ENCODE data around the gene GSK3A.

The GSK3A gene

DNA sequence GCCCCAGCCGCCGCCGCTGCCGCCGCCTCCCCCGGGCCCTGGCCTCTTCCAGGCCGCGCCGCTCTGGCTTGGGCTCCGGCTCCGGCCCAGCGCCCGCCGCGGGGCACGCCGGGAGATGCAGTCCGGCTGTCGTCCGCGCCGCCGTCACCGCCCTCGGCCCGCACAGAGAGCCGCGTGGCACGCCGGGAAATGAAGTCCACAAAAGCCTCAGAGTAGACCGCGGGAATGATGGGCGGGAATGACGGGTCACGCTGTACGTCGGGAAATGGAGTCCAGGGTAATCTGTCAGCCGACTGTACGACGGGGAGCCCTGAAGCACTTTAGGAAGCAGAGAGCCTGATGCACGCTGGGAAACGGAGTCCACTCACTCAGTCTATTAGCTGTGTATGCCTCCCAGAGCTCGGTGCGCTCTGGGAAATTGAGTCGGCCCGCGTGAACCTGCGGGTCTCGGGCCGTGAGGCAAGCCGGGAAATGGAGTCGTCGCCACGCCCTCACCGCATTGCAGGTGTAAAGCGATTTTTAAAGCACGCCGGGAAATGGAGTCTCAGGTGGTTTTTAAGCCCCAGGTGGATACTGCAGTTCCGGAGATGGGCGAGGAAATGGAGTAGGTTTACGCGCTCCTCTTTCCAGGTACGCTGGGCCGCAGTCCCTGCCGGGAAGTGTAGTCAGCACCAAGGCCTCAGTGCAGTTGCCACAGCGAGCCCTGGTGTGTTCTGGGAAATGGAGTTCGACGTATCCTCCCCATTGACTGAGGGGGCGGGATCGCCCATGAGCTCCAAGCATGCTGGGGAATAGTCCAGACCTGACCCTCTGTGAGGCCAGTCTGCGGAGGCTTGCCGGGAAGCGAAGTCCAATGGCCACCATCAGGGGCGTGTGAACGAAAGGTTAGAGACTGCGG, at the start of gene GSK3A:
Gene GSK3A, minus strand, starts transcription at position 91 of the 898 bp plus-strand sequence. CDS start 137 bp downstream, outside the sequence.
- Histone ChIP-seq H3K4me1 (ENCODE audit: control insufficient read depth in 1 of 2, insufficient read depth in 2 of 2, low read length in 2 of 2) (peaks cover 14 to 29% of the 10 kb centered on the region in 2 donors), H3K4me3 (ENCODE audit: low read depth in 1 of 2, low read length in 2 of 2) (peak within 1 kb of the TSS; percentile 79 to 94), H3K27me3 (ENCODE audit: control insufficient read depth in 1 of 2, insufficient read depth in 2 of 2, low read length in 2 of 2) (no peaks in the 10 kb centered on the region), H3K27ac (ENCODE audit: low read depth, low read length) (peak within 1 kb of the TSS; percentile 86), H3K9me3 (ENCODE audit: control insufficient read depth in 1 of 2, low read length in 2 of 2) (no peaks in the 10 kb centered on the region), H3K36me3 (ENCODE audit: control insufficient read depth in 1 of 2, insufficient read depth in 2 of 2, low read length in 2 of 2) (peaks cover 0 to 21% of the 10 kb centered on the region in 2 donors), H3K9ac (ENCODE audit: low read depth in 1 of 2, low read length in 2 of 2) (peak within 1 kb of the TSS; percentile 96)

DNA sequence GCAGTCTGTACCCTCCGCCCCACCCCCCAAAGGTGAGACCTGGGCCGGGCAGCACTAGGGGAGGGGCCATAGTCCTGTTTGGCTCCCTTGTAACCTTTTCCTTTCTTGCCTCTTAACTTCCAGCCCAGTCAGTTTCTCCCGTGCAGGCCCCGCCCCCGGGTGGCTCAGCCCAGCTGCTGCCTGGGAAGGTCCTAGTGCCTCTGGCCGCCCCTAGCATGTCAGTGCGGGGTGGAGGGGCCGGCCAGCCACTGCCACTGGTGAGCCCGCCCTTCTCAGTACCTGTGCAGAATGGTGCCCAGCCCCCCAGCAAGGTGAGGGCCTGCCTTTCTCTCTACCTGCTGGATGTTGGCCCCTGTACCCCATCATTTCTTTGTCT, 49.0 kb upstream of the GSK3A start:
- Histone ChIP-seq H3K9ac (ENCODE audit: low read depth in 1 of 2, low read length in 2 of 2) (no peak overlapping the region), H3K4me1 (ENCODE audit: control insufficient read depth in 1 of 2, insufficient read depth in 2 of 2, low read length in 2 of 2) (peaks cover 5 to 8% of the 10 kb centered on the region in 2 donors), H3K36me3 (ENCODE audit: control insufficient read depth in 1 of 2, insufficient read depth in 2 of 2, low read length in 2 of 2) (peaks cover 35 to 76% of the 10 kb centered on the region in 2 donors), H3K9me3 (ENCODE audit: control insufficient read depth in 1 of 2, low read length in 2 of 2) (no peaks in the 10 kb centered on the region), H3K27ac (ENCODE audit: low read depth, low read length) (no peak overlapping the region), H3K27me3 (ENCODE audit: control insufficient read depth in 1 of 2, insufficient read depth in 2 of 2, low read length in 2 of 2) (no peaks in the 10 kb centered on the region), H3K4me3 (ENCODE audit: low read depth in 1 of 2, low read length in 2 of 2) (no peak overlapping the region)

- no peak overlapping the region for H3K9ac ChIP-seq (ENCODE audit: low read depth in 1 of 2, low read length in 2 of 2)
- H3K27me3 ChIP-seq (ENCODE audit: control insufficient read depth in 1 of 2, insufficient read depth in 2 of 2, low read length in 2 of 2) = no peaks in the 10 kb centered on the region
- H3K4me3 ChIP-seq (ENCODE audit: low read depth in 1 of 2, low read length in 2 of 2) = no peak overlapping the region
- peaks cover 10 to 13% of the 10 kb centered on the region in 2 donors for H3K4me1 ChIP-seq (ENCODE audit: control insufficient read depth in 1 of 2, insufficient read depth in 2 of 2, low read length in 2 of 2)
- H3K9me3 ChIP-seq (ENCODE audit: control insufficient read depth in 1 of 2, low read length in 2 of 2) = no peaks in the 10 kb centered on the region
- H3K36me3 ChIP-seq (ENCODE audit: control insufficient read depth in 1 of 2, insufficient read depth in 2 of 2, low read length in 2 of 2) = peaks cover 35 to 76% of the 10 kb centered on the region in 2 donors
- no peak overlapping the region for H3K27ac ChIP-seq (ENCODE audit: low read depth, low read length)
Observed at GRCh38 chr19:42290523-42291434, 48.4 kb upstream of the GSK3A start.

- Histone ChIP-seq H3K4me1 (ENCODE audit: control insufficient read depth in 1 of 2, insufficient read depth in 2 of 2, low read length in 2 of 2) (peaks cover 17 to 20% of the 10 kb centered on the region in 2 donors), H3K36me3 (ENCODE audit: control insufficient read depth in 1 of 2, insufficient read depth in 2 of 2, low read length in 2 of 2) (peaks cover 35 to 76% of the 10 kb centered on the region in 2 donors), H3K9me3 (ENCODE audit: control insufficient read depth in 1 of 2, low read length in 2 of 2) (no peaks in the 10 kb centered on the region), H3K27ac (ENCODE audit: low read depth, low read length) (no peak overlapping the region), H3K4me3 (ENCODE audit: low read depth in 1 of 2, low read length in 2 of 2) (no peak overlapping the region), H3K27me3 (ENCODE audit: control insufficient read depth in 1 of 2, insufficient read depth in 2 of 2, low read length in 2 of 2) (no peaks in the 10 kb centered on the region), H3K9ac (ENCODE audit: low read depth in 1 of 2, low read length in 2 of 2) (no peak overlapping the region)
Observed at GRCh38 chr19:42290136-42290522, 47.7 kb upstream of the GSK3A start.

DNA sequence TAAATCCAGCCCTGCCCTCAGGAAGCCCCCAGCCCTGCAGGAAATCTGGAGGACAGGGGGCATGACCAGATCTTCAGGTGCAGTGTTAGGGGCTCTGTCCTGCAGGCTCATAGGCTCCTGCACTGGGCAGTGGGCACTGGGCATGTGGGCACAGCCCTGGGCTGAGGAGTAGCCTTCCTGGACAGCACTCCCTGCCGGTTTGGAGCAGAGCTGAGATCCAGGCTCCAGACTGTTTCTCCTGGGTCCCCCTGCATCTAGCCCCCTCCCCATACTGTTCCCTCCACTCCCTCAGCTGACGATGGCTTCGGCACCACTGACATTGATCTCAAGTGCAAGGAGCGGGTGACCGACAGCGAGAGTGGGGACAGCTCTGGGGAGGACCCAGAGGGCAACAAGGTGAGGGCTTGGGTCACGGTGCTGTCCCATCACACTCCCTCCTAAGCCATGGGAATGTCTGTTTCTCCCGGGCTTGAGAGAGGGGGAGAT, 47.2 kb upstream of the GSK3A start:
- peaks cover 35 to 74% of the 10 kb centered on the region in 2 donors for H3K36me3 ChIP-seq (ENCODE audit: control insufficient read depth in 1 of 2, insufficient read depth in 2 of 2, low read length in 2 of 2)
- no peaks in the 10 kb centered on the region for H3K27me3 ChIP-seq (ENCODE audit: control insufficient read depth in 1 of 2, insufficient read depth in 2 of 2, low read length in 2 of 2)
- no peak overlapping the region for H3K9ac ChIP-seq (ENCODE audit: low read depth in 1 of 2, low read length in 2 of 2)
- H3K27ac ChIP-seq (ENCODE audit: low read depth, low read length) = no peak overlapping the region
- H3K4me1 ChIP-seq (ENCODE audit: control insufficient read depth in 1 of 2, insufficient read depth in 2 of 2, low read length in 2 of 2) = peaks cover 22 to 24% of the 10 kb centered on the region in 2 donors
- no peaks in the 10 kb centered on the region for H3K9me3 ChIP-seq (ENCODE audit: control insufficient read depth in 1 of 2, low read length in 2 of 2)
- no peak overlapping the region for H3K4me3 ChIP-seq (ENCODE audit: low read depth in 1 of 2, low read length in 2 of 2)

DNA sequence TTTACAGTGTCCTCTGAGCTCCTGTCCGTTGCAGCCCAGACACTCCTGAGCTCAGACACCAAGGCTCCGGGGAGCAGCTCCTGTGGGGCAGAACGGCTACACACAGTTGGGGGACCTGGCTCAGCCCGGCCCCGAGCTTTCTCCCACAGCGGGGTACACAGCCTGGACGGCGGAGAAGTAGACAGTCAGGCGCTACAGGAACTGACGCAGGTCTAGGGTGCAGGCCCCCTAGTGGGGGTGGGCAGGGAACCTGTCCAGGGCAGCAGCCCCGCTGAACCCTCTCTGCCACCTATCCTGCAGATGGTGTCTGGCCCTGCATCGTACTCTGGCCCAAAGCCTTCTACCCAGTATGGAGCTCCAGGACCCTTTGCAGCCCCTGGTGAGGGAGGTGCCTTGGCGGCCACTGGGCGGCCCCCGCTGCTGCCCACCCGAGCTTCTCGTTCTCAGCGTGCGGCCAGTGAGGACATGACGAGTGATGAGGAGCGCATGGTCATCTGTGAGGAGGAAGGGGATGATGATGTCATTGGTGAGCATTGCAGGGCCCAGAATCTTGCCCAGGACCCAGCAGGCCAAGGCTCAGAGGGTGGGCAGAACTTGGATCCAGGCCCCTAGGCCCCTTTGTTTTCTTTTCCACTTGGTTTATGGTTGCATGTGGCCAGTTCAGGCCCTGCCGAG, 46.6 kb upstream of the GSK3A start:
- H3K9me3 ChIP-seq (ENCODE audit: control insufficient read depth in 1 of 2, low read length in 2 of 2) = no peaks in the 10 kb centered on the region
- no peak overlapping the region for H3K9ac ChIP-seq (ENCODE audit: low read depth in 1 of 2, low read length in 2 of 2)
- peaks cover 23 to 24% of the 10 kb centered on the region in 2 donors for H3K4me1 ChIP-seq (ENCODE audit: control insufficient read depth in 1 of 2, insufficient read depth in 2 of 2, low read length in 2 of 2)
- peaks cover 35 to 68% of the 10 kb centered on the region in 2 donors for H3K36me3 ChIP-seq (ENCODE audit: control insufficient read depth in 1 of 2, insufficient read depth in 2 of 2, low read length in 2 of 2)
- H3K27ac ChIP-seq (ENCODE audit: low read depth, low read length) = no peak overlapping the region
- H3K4me3 ChIP-seq (ENCODE audit: low read depth in 1 of 2, low read length in 2 of 2) = no peak overlapping the region
- no peaks in the 10 kb centered on the region for H3K27me3 ChIP-seq (ENCODE audit: control insufficient read depth in 1 of 2, insufficient read depth in 2 of 2, low read length in 2 of 2)

DNA sequence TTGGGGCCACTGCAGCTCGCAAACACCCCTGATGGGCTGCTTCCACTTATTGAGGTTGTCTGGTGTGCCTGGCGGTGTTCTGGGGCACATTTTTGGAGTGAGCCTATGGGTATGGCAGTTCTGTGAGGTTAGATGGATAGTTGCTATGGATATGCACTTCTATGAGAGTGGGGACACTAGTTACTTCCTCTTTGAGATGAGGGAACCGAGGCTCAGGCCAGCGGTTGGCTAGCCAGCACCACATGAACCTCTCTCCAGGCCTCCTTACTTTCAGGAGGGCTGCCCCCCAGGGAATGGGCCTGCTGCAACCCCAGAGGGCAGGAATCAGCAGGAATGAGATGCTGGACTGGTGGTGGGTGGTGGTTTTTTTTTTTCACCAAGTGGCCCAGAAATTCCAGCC, 46.0 kb upstream of the GSK3A start:
- H3K27ac ChIP-seq (ENCODE audit: low read depth, low read length) = no peak overlapping the region
- H3K9me3 ChIP-seq (ENCODE audit: control insufficient read depth in 1 of 2, low read length in 2 of 2) = no peaks in the 10 kb centered on the region
- no peak overlapping the region for H3K9ac ChIP-seq (ENCODE audit: low read depth in 1 of 2, low read length in 2 of 2)
- no peak overlapping the region for H3K4me3 ChIP-seq (ENCODE audit: low read depth in 1 of 2, low read length in 2 of 2)
- H3K4me1 ChIP-seq (ENCODE audit: control insufficient read depth in 1 of 2, insufficient read depth in 2 of 2, low read length in 2 of 2) = peaks cover 23 to 25% of the 10 kb centered on the region in 2 donors
- peaks cover 31 to 62% of the 10 kb centered on the region in 2 donors for H3K36me3 ChIP-seq (ENCODE audit: control insufficient read depth in 1 of 2, insufficient read depth in 2 of 2, low read length in 2 of 2)
- no peaks in the 10 kb centered on the region for H3K27me3 ChIP-seq (ENCODE audit: control insufficient read depth in 1 of 2, insufficient read depth in 2 of 2, low read length in 2 of 2)

DNA sequence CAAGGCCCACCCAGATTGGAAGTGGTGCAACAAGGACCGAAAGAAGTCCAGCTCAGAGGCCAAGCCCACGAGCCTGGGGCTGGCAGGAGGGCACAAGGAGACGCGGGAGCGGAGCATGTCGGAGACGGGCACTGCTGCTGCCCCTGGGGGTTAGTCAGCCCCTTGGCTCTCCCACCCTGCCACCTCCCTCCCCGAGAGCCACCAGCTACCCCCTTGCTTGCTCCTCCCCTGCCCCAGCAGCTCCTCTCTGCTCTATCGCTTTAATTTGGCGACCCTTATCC, 45.4 kb upstream of the GSK3A start:
- Histone ChIP-seq H3K9me3 (ENCODE audit: control insufficient read depth in 1 of 2, low read length in 2 of 2) (no peaks in the 10 kb centered on the region), H3K36me3 (ENCODE audit: control insufficient read depth in 1 of 2, insufficient read depth in 2 of 2, low read length in 2 of 2) (peaks cover 25 to 56% of the 10 kb centered on the region in 2 donors), H3K4me3 (ENCODE audit: low read depth in 1 of 2, low read length in 2 of 2) (no peak overlapping the region), H3K27me3 (ENCODE audit: control insufficient read depth in 1 of 2, insufficient read depth in 2 of 2, low read length in 2 of 2) (no peaks in the 10 kb centered on the region), H3K27ac (ENCODE audit: low read depth, low read length) (no peak overlapping the region), H3K4me1 (ENCODE audit: control insufficient read depth in 1 of 2, insufficient read depth in 2 of 2, low read length in 2 of 2) (peaks cover 30 to 31% of the 10 kb centered on the region in 2 donors), H3K9ac (ENCODE audit: low read depth in 1 of 2, low read length in 2 of 2) (no peak overlapping the region)

DNA sequence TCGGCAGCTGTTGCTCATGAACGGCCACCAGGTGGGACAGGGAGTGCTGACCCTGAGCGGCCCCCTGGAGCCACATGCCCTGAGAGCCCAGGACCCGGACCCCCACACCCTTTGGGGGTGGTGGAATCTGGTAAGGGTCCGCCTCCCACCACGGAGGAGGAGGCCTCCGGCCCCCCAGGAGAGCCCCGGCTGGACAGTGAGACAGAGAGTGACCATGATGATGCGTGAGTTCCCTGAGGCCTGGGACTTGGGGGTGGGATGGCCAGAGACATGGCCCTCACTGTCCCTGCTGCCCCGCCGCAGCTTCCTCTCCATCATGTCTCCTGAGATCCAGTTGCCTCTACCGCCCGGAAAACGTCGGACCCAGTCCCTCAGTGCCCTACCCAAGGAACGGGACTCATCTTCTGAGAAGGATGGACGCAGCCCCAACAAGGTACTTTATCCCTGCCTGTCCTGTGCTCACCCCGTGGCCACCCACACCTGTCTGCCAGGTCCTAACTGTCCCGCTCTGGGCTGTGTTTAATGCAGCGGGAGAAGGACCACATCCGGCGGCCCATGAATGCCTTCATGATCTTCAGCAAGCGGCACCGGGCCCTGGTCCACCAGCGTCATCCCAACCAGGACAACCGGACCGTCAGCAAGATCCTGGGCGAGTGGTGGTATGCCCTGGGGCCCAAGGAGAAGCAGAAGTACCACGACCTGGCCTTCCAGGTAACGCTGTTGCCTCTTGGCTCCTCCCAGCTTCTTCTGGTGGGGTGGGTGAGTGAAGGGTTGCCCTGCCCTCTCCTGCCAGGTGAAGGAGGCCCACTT, 44.8 kb upstream of the GSK3A start:
- Histone ChIP-seq H3K9me3 (ENCODE audit: control insufficient read depth in 1 of 2, low read length in 2 of 2) (no peaks in the 10 kb centered on the region), H3K36me3 (ENCODE audit: control insufficient read depth in 1 of 2, insufficient read depth in 2 of 2, low read length in 2 of 2) (peaks cover 25 to 50% of the 10 kb centered on the region in 2 donors), H3K4me3 (ENCODE audit: low read depth in 1 of 2, low read length in 2 of 2) (no peak overlapping the region), H3K27me3 (ENCODE audit: control insufficient read depth in 1 of 2, insufficient read depth in 2 of 2, low read length in 2 of 2) (no peaks in the 10 kb centered on the region), H3K27ac (ENCODE audit: low read depth, low read length) (no peak overlapping the region), H3K4me1 (ENCODE audit: control insufficient read depth in 1 of 2, insufficient read depth in 2 of 2, low read length in 2 of 2) (peaks cover 34 to 35% of the 10 kb centered on the region in 2 donors), H3K9ac (ENCODE audit: low read depth in 1 of 2, low read length in 2 of 2) (no peak overlapping the region)
